ENCODE results near the gene TMEM239. TPM values are rescaled to one million over a fixed set of nuclear protein-coding genes. Genes with fewer than 3 reads are reported as not detected.
A peak's percentile ranks its signal among the peaks of the same experiment; 100 is the strongest.
"Not testable (repeated sequence)": the region's sequence is repeated elsewhere in the genome, so short reads cannot be mapped to it uniquely, and the experiment has no call there.

TMEM239 gene
- polyA plus RNA-seq, 1 of the 3 experiments (the other 2 are of a cell fraction): 0.02 TPM

- Histone ChIP-seq H3K36me3 (replicated peaks in 1 of 2; ENCODE audit: control insufficient read depth in 1 of 2, insufficient read depth in 2 of 2, low read length in 1 of 2) (no peaks in the 10 kb centered on the region), H3K9me2 (no peaks in the 10 kb centered on the region), H3K9me3 (no peaks in the 10 kb centered on the region), H3K27ac (ENCODE audit: low read depth in 2 of 2, low read length in 1 of 2) (no peak overlapping the region), H3K4me2 (no peak overlapping the region), H3K9ac (no peak overlapping the region), H3K4me3 (ENCODE audit: low read depth in 2 of 2, low read length in 1 of 2) (no peak overlapping the region), H2AFZ (ENCODE audit: low read depth) (no peak overlapping the region), H3K79me2 (ENCODE audit: insufficient read depth) (no peaks in the 10 kb centered on the region), H4K20me1 (ENCODE audit: insufficient read depth) (no peaks in the 10 kb centered on the region), H3K27me3 (ENCODE audit: insufficient read depth) (no peaks in the 10 kb centered on the region), H3F3A (replicated peaks; ENCODE audit: insufficient read depth) (no peaks in the 10 kb centered on the region), H3K4me1 (ENCODE audit: control insufficient read depth in 1 of 2, insufficient read depth in 2 of 2, low read depth in 1 of 2, low read length in 1 of 2) (0 out of 4 replicates have a peak, but pooled peaks cover 0 to 5% of the 10 kb centered on the region in 2 experiments)
- DNase-seq: no peak
- CTCF ChIA-PET: interaction anchor here (4.7 kb wide), 1 partner anchor 13 kb away, joined by 16 read pairs; no protein-coding TSS in a partner anchor
- 60% methylated on average over 4 of the region's 5 CpGs for whole genome bisulfite sequencing (ENCODE audit: low lambda C conversion rate)
- POLR2A ChIA-PET: no interaction called here
- TF ChIP-seq EP300 (IDR thresholded peaks at IDR 0.05; ENCODE audit: borderline replicate concordance in 1 of 2, low read depth in 1 of 2, low read length in 1 of 2) (no peak), RXRA (IDR thresholded peaks at IDR 0.05; ENCODE audit: borderline replicate concordance, low read depth) (no peak), RAD21 (IDR thresholded peaks at IDR 0.05; ENCODE audit: low read length) (no peak), JUND (IDR thresholded peaks at IDR 0.05) (no peak), REST (IDR thresholded peaks at IDR 0.05; ENCODE audit: low read depth, low read length) (no peak), MXI1 (IDR thresholded peaks at IDR 0.05; ENCODE audit: low read depth, low read length) (no peak), ZBTB33 (IDR thresholded peaks at IDR 0.05; ENCODE audit: borderline replicate concordance, low read depth) (no peak), NRF1 (IDR thresholded peaks at IDR 0.05; ENCODE audit: low read depth, low read length) (no peak), IRF3 (IDR thresholded peaks at IDR 0.05; ENCODE audit: low read depth, low read length) (no peak), FOSL2 (IDR thresholded peaks at IDR 0.05; ENCODE audit: borderline replicate concordance, low read depth) (no peak), USF2 (IDR thresholded peaks at IDR 0.05; ENCODE audit: borderline replicate concordance, low read depth, low read length) (no peak), POLR2AphosphoS5 (IDR thresholded peaks at IDR 0.05; ENCODE audit: low read depth, low read length) (no peak)
These were observed 47.5 kb upstream of the TMEM239 start for GRCh38 chr20:2768632-2769015.

GRCh38 chr20:2770091-2770490 is 46.1 kb upstream of the TMEM239 start:
- H3K27me3 ChIP-seq (ENCODE audit: insufficient read depth); H3K9me2 ChIP-seq; POLR2A ChIA-PET; H4K20me1 ChIP-seq (ENCODE audit: insufficient read depth); H3K79me2 ChIP-seq (ENCODE audit: insufficient read depth); H3K4me1 ChIP-seq (ENCODE audit: control insufficient read depth in 1 of 2, insufficient read depth in 2 of 2, low read depth in 1 of 2, low read length in 1 of 2); H3K9me3 ChIP-seq; H3K4me3 ChIP-seq (ENCODE audit: low read depth in 2 of 2, low read length in 1 of 2); H3K27ac ChIP-seq (ENCODE audit: low read depth in 2 of 2, low read length in 1 of 2); H3K36me3 ChIP-seq (replicated peaks in 1 of 2; ENCODE audit: control insufficient read depth in 1 of 2, insufficient read depth in 2 of 2, low read length in 1 of 2); H3K4me2 ChIP-seq; H3F3A ChIP-seq (replicated peaks; ENCODE audit: insufficient read depth); H3K9ac ChIP-seq; H2AFZ ChIP-seq (ENCODE audit: low read depth): not testable (repeated sequence)
- WGBS (ENCODE audit: low lambda C conversion rate): 90% methylated on average over 12 of the region's 12 CpGs
- peak; percentile 9 for DNase-seq
- CTCF ChIA-PET: interaction anchor here (1.6 kb wide), 1 partner anchor 14 kb away, joined by 4 read pairs; no protein-coding TSS in a partner anchor
